ENCODE measurements around the gene EIF1AD.
"Not testable (repeated sequence)": the region's sequence is repeated elsewhere in the genome, so short reads cannot be mapped to it uniquely, and the experiment has no call there.

Gene EIF1AD

GRCh38 chr11:65972116-65972515 is 29.8 kb downstream of the EIF1AD start:
- DNase-seq, result no peak

DNA sequence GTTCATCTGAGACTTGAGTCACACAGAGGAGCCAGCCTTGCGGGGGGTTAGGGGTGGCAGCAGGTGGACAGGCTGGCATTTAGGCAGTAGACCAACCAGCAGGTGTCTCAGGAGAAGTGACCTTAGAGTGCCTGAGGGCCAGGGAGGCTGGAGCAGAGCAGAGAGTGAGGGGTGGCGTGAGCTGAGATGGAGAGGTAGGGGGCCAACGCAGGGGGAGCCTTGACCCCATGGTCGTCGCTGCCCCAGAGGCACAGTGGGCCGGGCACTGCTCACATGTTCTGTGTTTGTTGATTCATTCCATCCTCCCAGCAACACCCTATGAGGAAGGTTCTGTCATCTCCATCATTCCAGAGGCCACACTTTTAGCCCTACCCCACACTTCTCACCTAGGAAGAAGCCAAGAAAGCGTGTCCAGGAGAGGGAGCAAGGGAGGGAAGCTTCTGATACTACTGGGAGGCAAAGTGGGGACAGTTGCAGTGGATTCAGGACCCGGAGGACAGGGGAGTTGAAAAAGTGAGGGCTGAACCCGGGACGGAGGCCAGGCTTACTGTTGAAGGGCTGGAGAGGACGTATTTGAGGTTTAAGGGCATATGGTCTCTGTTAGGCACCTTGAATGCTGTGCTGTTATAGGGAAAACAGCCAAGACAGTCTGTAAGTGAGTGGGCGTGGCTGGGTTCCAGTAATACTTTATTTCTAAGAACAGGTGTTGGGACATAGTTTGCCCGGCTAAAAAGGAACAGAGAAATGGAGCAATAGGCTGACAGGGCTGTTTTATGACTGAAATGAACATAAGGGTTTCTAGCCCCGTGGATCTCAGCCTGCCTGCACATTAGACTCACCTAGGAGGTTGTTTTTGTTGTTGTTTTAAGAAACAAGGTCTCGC is 33.1 kb downstream of the EIF1AD start:
- DNase-seq, result no peak

GRCh38 chr11:65967329-65967934 is 34.5 kb downstream of the EIF1AD start:
- DNase-seq, result no peak

GRCh38 chr11:65965986-65966762 is 35.8 kb downstream of the EIF1AD start:
- DNase-seq, result no peak

DNA sequence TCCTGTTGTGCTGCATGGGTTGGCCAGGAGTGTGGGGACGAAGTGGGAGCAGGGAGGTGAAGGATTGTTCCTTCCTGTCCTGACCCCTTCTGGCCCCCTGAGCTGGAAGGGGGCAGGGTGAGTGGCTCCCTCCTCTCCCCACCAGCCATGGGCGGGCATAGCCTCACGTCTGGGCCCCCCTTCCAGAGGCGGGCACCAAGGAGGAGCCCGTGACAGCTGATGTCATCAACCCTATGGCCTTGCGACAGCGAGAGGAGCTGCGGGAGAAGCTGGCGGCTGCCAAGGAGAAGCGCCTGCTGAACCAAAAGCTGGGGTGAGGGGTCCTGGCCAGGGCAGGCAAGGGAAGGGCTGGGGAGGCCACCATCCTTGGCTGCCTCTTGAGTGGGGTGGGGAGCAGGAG is 37.1 kb downstream of the EIF1AD start:
- no peak for DNase-seq

- DNase-seq, result no peak
These were observed 39.8 kb downstream of the EIF1AD start for GRCh38 chr11:65962141-65962564.

DNA sequence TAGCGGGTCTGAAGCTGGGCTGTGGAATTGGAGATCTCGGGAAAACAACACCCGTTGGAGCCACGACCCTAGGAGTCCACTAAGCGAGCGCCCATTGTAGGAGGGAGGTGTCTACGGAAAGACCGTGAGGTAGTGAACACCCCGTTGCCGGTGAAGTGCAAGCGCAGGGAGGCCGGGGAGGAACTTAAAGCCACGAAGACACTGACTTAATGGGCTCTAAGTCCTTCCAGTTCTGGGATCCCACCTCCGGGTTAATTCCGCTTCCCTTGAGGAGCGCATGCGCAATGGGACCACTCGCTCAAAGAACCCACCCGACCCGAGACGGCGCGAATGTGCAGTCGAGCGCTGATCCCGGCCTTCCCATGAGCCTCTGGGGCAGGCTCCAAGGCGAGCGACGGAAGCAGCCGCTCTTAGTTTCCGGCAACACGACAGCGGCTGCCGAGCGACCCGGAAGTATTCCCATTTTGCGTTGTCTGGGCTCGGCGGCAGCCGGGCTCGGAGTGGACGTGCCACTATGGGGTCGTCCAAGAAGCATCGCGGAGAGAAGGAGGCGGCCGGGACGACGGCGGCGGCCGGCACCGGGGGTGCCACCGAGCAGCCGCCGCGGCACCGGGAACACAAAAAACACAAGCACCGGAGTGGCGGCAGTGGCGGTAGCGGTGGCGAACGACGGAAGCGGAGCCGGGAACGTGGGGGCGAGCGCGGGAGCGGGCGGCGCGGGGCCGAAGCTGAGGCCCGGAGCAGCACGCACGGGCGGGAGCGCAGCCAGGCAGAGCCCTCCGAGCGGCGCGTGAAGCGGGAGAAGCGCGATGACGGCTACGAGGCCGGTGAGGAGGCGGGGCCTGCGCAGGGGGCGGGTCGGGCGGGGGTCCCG is 40.5 kb downstream of the EIF1AD start, which contains the start of gene SART1:
Gene SART1, plus strand, starts transcription at position 468 of the 874 bp plus-strand sequence. Its CDS starts 47 bp downstream, at position 515.
- peak; percentile 74 to 99 (median 95) for DNase-seq

GRCh38 chr11:65960824-65961266 is 41.1 kb downstream of the EIF1AD start:
- no peak for DNase-seq

DNA sequence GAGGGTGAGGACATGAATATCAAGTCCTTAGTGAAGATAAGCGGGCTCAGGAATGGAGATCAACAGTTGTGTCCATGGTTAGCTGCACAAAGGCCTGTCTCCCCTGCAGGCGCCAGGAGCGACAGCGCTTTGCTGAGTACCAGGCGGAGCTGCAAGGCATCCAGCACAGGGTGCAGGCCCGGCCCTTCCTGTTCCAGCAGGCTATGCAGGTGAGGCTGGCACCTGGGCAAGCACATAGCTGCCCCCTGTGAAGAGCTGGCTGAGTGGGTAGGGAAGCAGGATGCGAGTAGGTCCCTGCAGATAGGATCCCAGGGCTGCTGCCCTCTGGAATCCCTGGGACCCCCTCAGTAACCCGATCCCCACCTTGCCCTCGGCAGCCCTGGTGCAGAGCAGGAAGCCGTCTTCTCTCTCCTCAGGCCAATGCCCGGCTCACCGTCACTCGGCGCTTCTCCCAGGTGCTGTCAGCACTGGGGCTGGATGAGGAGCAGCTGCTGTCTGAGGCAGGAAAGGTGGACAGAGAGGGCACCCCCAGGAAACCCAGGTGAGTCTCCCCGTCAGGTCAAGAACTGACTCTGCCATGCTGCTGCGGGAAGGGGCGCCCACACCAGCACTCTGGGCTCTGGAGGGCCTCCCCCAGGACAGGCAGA is 43.1 kb downstream of the EIF1AD start:
- no peak for DNase-seq

- DNase-seq, result no peak
These were observed 43.7 kb downstream of the EIF1AD start for GRCh38 chr11:65958291-65958690.

DNA sequence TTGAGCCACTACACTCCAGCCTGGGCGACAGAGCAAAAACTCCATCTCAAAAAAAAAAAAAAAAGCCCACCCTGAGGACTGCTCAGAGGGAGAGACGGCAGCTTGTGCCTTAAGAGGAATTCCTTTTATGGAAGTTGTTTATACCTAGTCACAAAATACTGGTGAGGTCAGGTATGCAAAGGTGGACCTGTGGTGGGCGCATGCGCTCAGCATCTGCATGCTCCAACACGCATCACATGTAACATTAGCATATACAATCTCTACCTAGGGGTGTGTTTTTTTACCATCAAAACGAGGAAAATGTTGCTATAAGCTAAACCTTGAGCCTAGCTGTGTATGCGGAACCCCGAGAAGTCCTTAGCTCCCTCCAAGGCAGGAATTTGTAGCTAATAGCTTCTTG is 47.2 kb downstream of the EIF1AD start:
- no peak for DNase-seq

DNA sequence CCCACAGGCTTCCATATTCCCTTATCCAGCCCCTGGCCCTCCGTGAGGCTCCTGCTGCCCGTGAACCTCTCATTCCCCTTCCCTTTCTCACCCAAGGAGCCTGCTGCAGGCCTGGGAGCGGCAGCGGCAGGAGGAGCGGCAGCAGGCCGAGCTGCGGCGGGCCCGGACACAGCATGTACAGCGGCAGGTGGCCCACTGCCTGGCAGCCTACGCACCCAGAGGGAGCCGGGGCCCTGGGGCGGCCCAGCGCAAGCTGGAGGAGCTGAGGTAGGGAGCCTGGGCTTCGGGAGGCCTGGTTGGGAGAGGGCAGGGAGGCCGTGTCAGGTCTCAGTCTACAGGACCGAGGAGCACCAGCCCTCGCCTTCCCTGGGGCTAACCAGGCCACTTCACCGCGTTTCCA is 48.5 kb downstream of the EIF1AD start:
- DNase-seq, result no peak

DNA sequence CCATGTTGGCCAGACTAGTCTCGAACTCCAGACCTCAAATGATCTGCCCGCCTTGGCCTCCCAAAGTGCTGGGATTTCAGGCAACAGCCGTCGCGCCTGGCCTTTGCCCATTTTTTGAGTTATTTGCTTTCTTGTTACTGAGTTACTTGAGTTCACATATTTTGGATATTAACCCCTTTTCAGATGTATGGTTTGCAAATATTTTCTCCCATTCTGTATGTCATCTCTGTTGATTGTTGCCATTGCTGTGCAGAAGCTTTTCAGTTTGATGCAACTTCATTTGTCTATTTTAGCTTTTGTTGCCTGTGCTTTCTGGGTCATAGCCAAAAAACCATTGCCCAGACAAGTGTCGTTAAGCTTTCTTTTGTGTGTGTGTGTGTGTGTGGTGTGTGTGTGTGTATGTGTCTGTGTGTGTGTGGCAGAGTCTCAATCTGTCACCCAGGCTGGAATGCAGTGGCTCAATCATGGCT is 49.9 kb downstream of the EIF1AD start:
- no peak for DNase-seq

DNA sequence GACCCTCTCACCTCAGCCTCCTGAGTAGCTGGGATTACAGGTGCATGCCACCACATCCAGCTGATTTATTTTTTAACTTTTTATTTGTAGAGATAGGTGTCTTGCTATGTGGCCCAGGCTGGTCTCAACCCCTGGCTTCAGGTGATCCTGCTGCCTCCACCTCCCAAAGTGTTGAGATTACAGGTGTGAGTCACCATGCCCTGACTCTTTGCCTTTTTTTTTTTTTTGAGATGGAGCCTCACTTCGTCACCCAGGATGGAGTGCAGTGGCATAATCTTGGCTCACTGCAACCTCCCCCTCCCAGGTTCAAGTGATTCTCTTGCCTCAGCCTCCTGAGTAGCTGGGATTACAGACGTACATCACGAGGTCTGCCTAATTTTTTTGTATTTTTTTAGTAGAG is 50.3 kb downstream of the EIF1AD start:
- DNase-seq, result not testable (repeated sequence)

GRCh38 chr11:65950711-65951110 is 51.2 kb downstream of the EIF1AD start:
- DNase-seq, result not testable (repeated sequence)

DNA sequence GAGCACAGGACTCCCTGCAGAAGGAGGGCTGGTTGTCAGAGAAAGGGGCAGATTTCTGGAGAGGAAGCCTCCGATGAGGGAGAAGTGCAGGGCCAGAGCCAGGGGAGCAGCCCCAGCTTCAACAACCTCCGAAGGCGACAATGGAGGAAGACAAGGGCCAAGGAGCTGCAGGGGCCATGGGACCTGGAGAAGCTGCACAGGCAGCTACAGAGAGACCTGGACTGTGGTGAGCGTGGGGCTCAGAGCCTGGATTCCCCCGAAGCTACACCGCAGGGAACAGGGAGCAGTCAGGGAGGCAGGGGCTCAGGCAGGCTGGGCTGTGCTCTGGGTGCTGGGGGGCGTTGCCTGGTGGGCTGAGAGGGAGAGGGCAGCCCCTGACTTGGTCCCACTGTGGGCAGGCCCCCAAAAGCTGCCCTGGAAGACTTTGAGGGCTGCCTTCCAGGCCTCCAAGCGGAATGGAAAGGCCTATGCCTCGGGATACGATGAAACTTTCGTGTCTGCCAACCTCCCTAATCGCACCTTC is 54.3 kb downstream of the EIF1AD start:
- no peak for DNase-seq

- no peak for DNase-seq
These were observed 54.8 kb downstream of the EIF1AD start for GRCh38 chr11:65947133-65947532.

GRCh38 chr11:65946655-65947054 is 55.3 kb downstream of the EIF1AD start:
- no peak for DNase-seq

Measured in amygdala (tissue), 56 donors.